ENCODE measurements around the gene SLC27A2. TPM values are rescaled to one million over a fixed set of nuclear protein-coding genes. Genes with fewer than 3 reads are reported as not detected.

The SLC27A2 gene
- total RNA-seq, 8 experiments from 2014 or later, result 0.20 to 3.6 (median 1.6) TPM; not detected in 2

GRCh38 chr15:50236433-50236832 is 54.4 kb downstream of the SLC27A2 start:
- ATAC-seq (replicated peaks in 6 of 8), result no peak
- WGBS, 10 experiments, result 58 to 100% (median 93%) methylated on average over 1 to 7 of the region's 9 CpGs; no CpG with 5 or more reads in 2 of the 10 experiments
- H3K4me3 ChIP-seq, result no peak overlapping the region
- in situ Hi-C loops (cut with MboI; ENCODE audit: low pct_unique_long_range_greater_than_20kb in 2 of 9, low sequenced_read_pairs in 9 of 9, unreplicated experiment in 9 of 9), result no loop called here
- H3K27ac ChIP-seq, result no peak overlapping the region
- no peaks in the 10 kb centered on the region for H3K4me1 ChIP-seq (replicated peaks in 1 of 2)

DNA sequence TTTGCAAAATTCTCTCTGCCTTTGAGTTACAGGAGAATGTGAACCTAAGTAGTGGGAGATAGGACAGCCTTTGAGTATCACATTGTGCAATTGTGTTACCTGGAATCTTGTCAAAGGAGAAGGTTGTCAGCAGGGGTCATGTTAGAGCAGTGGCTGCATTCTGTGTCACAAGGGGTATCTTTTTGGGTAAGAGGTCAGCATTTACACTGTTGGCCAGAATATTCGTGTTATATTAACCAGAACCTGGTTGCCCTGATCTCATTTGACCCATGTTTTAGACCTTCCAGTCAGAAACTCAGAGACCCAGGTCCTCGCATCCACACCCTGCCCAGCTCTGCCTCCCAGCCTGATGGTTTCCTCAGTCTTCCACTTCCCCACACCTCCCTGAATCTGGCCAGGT is 56.3 kb downstream of the SLC27A2 start:
- ATAC-seq (replicated peaks in 6 of 8), result no peak
- in situ Hi-C loops (cut with MboI; ENCODE audit: low pct_unique_long_range_greater_than_20kb in 2 of 9, low sequenced_read_pairs in 9 of 9, unreplicated experiment in 9 of 9), result no loop called here
- no peaks in the 10 kb centered on the region for H3K4me1 ChIP-seq (replicated peaks in 1 of 2)
- WGBS, 10 experiments, result 33 to 89% (median 68%) methylated on average over 1 to 2 of the region's 2 CpGs; no CpG with 5 or more reads in 4 of the 10 experiments
- H3K27ac ChIP-seq, result no peak overlapping the region
- no peak overlapping the region for H3K4me3 ChIP-seq

DNA sequence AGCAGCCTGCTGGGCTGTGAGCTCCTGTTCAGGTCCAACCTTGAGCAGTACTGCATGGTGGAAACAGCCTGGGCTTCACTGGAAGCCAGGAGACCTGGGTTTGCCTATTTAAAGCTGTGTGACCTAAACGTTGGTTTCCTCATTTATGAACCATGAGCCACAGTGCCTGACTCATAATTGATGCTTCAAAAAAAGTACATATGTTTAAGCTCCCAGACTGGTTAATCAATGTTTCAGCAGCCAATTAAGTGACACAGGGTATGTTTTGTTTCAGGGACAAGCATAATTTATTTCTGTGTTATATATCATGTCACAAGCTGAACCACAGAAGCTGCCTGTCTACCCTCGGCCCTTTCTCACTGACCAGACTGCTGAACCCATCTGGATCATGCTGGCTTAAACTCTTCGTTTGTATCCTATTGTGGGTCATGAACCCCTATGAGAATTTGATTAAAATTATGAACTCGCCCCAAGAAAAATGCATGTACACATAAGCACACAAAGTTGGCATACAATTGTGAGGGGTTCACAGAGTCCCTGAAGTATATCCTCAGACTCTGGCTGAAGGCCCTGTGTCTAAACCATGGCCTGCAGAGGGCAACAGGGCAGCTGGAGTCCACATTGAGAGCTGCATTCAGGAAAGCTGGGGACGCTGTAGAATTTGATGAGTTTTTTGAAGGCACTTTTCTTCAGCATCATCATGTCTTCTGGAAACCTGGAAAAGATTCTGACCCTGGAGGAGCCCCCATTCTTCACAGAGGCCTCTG is 59.9 kb downstream of the SLC27A2 start:
- in situ Hi-C loops (cut with MboI; ENCODE audit: low pct_unique_long_range_greater_than_20kb in 2 of 9, low sequenced_read_pairs in 9 of 9, unreplicated experiment in 9 of 9), result no loop called here
- H3K27ac ChIP-seq, result no peak overlapping the region
- no peaks in the 10 kb centered on the region for H3K4me1 ChIP-seq (replicated peaks in 1 of 2)
- H3K4me3 ChIP-seq, result no peak overlapping the region
- peak in 1 of 8 experiments; percentile 29 for ATAC-seq (replicated peaks in 6 of 8)
- 41 to 100% (median 67%) methylated on average over 1 to 5 of the region's 5 CpGs for WGBS, 10 experiments

- H3K4me3 ChIP-seq, result no peak overlapping the region
- no peak for ATAC-seq (replicated peaks in 6 of 8)
- in situ Hi-C loops (cut with MboI; ENCODE audit: low pct_unique_long_range_greater_than_20kb in 2 of 9, low sequenced_read_pairs in 9 of 9, unreplicated experiment in 9 of 9), result no loop called here
- H3K4me1 ChIP-seq (replicated peaks in 1 of 2), result no peaks in the 10 kb centered on the region
- no peak overlapping the region for H3K27ac ChIP-seq
- 83 to 100% (median 100%) methylated on average over 1 of the region's 1 CpG; no CpG with 5 or more reads in 7 of the 10 experiments for WGBS, 10 experiments
Measured at GRCh38 chr15:50244153-50244552, 62.2 kb downstream of the SLC27A2 start.

DNA sequence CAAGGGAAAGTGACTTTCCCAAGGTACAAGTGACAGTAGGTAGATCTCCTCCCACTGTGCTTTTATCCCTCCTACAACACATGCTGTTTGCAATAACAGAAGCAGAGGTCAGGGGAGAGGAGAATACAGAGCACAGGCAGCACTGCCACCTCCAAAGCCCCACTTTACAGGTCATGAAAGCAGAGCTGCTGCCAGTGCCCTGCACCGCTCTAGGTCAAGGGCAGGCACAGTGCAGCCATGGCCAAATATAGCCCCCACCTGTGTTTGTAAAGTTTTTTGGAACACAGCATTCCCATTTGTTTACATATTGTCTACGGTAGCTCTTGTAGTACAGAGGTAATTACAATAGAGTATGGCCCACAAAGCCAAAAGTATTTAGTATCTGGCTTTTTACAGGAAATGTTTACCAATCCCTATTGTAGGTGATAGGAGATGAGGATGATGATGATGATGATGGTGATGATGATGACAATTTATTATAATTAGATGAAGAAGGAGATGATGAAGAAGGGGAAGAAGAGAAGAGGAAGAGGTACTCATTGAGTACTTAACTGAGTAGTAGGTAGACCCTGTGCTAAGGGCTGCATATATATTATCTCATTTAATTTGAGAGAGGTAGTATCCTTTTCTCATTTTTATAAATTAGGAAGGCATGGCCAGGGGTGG is 63.1 kb downstream of the SLC27A2 start:
- Histone ChIP-seq H3K4me3 (no peak overlapping the region), H3K27ac (no peak overlapping the region), H3K4me1 (replicated peaks in 1 of 2) (no peaks in the 10 kb centered on the region)
- ATAC-seq (replicated peaks in 6 of 8), result no peak
- 80 to 100% (median 100%) methylated on average over 1 to 2 of the region's 2 CpGs; no CpG with 5 or more reads in 2 of the 10 experiments for whole genome bisulfite sequencing, 10 experiments
- in situ Hi-C loops (cut with MboI; ENCODE audit: low pct_unique_long_range_greater_than_20kb in 2 of 9, low sequenced_read_pairs in 9 of 9, unreplicated experiment in 9 of 9), result no loop called here

GRCh38 chr15:50246631-50247030 is 64.6 kb downstream of the SLC27A2 start:
- in situ Hi-C loops (cut with MboI; ENCODE audit: low pct_unique_long_range_greater_than_20kb in 2 of 9, low sequenced_read_pairs in 9 of 9, unreplicated experiment in 9 of 9), result no loop called here
- 0 to 100% (median 70%) methylated on average over 1 to 2 of the region's 2 CpGs; no CpG with 5 or more reads in 3 of the 10 experiments for WGBS, 10 experiments

DNA sequence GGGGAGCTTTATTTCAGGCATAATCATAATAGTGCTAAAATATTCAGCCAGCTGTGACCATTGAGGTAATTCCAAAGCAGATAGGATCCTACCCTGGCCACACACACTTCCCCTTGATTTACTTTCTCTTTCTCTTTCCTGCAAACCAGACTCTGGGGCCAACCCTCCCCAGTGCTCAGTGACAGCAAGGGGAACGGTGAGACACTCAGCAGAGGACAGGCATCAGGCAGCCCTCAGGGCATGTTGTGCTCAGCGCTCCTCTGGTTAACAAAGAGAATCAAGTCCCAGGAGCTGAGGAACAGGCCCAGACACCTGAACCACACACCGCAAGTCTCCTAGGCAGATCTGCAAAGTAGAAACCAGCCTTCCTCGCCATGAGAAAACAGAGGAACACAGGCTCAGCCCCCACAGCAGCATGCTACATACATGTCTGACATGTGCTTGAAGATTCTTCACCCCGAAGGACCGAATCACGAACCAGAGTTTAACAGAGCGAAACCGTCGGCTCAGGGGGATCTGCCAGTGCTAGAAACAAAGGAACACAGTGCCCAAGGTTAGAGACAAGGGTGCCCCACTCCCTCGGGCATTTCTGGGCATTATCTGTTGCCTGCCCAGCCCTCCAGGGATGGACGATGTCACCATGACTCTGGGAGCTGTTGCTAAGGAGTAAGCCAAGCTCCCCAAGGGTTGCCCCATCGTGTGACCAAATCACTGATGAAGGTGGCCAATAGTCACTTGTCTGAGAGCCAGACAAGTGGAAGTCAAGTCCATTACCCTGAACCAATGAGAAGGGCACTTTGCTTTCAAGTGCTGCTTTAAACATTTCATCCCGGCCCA is 66.0 kb downstream of the SLC27A2 start:
- ATAC-seq (replicated peaks in 6 of 8), result peak in 2 of 8 experiments; percentile 69 to 92
- WGBS, 10 experiments, result 0 to 86% (median 80%) methylated on average over 1 to 12 of the region's 14 CpGs; no CpG with 5 or more reads in 2 of the 10 experiments

More at GRCh38 chr15:50246631-50247030, 64.6 kb downstream of the SLC27A2 start:
- Histone ChIP-seq H3K27ac (no peak overlapping the region), H3K4me1 (replicated peaks in 1 of 2) (no peaks in the 10 kb centered on the region), H3K4me3 (no peak overlapping the region)
- ATAC-seq (replicated peaks in 6 of 8), result no peak

DNA sequence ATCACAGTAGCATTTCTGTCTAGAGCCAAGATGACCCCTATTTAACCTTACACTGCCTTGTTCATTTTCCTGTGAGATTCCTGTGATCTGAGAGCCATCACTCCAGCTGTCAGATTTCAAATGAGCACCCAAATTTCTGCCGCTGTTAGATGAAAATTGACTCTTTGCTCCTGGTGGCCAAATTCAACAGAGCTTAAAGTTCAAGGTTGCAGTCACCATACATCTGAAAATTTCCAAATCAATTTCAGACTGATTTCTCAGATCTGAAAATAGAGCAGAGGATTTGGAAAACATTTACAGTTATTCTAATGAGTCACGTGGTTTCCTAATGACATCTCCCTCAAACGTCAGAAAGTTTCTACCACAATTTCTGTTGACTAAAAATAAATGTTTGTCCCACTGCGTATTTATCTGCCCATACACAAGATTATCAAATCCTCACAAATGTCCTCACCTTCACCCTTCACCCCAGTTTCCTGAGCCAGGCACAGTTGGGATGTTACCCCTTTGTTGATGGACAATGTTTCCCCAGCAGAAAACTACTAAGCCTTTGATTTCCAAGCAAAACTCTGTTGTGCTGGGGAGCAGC is 67.1 kb downstream of the SLC27A2 start:
- in situ Hi-C loops (cut with MboI; ENCODE audit: low pct_unique_long_range_greater_than_20kb in 2 of 9, low sequenced_read_pairs in 9 of 9, unreplicated experiment in 9 of 9), result no loop called here
- no peaks in the 10 kb centered on the region for H3K4me1 ChIP-seq (replicated peaks in 1 of 2)

More for the DNA sequence above, 66.0 kb downstream of the SLC27A2 start:
- Histone ChIP-seq H3K27ac (no peak overlapping the region), H3K4me1 (replicated peaks in 1 of 2) (no peaks in the 10 kb centered on the region), H3K4me3 (no peak overlapping the region)
- in situ Hi-C loops (cut with MboI; ENCODE audit: low pct_unique_long_range_greater_than_20kb in 2 of 9, low sequenced_read_pairs in 9 of 9, unreplicated experiment in 9 of 9), result no loop called here

DNA sequence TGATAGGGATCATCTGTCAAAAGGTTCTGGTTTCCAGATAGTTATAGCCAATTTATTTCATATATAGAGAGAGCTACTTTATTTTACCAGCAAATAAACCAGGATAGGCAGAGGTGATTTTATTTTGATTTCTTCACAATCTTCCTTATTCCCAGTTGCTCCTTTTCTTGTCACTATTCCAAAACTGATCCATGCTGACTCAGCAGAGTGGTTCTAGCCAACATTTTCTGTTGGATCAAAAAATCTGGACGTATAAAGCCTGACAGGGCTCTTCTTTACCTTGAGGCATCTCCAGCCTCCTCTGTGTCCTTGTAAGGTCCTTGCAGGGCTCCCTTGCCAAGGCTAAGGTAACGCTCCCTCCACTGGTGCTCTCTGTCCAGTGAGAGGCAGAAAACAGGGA is 67.7 kb downstream of the SLC27A2 start:
- no peak for ATAC-seq (replicated peaks in 6 of 8)
- Histone ChIP-seq H3K4me3 (no peak overlapping the region), H3K27ac (no peak overlapping the region), H3K4me1 (replicated peaks in 1 of 2) (no peaks in the 10 kb centered on the region)
- 0 to 75% (median 56%) methylated on average over 1 to 2 of the region's 2 CpGs; no CpG with 5 or more reads in 3 of the 10 experiments for WGBS, 10 experiments
- in situ Hi-C loops (cut with MboI; ENCODE audit: low pct_unique_long_range_greater_than_20kb in 2 of 9, low sequenced_read_pairs in 9 of 9, unreplicated experiment in 9 of 9), result no loop called here

More for the DNA sequence above, 67.1 kb downstream of the SLC27A2 start:
- 8 to 89% (median 73%) methylated on average over 1 to 4 of the region's 4 CpGs; no CpG with 5 or more reads in 2 of the 10 experiments for WGBS, 10 experiments
- H3K27ac ChIP-seq, result no peak overlapping the region
- no peak overlapping the region for H3K4me3 ChIP-seq
- ATAC-seq (replicated peaks in 6 of 8), result no peak

DNA sequence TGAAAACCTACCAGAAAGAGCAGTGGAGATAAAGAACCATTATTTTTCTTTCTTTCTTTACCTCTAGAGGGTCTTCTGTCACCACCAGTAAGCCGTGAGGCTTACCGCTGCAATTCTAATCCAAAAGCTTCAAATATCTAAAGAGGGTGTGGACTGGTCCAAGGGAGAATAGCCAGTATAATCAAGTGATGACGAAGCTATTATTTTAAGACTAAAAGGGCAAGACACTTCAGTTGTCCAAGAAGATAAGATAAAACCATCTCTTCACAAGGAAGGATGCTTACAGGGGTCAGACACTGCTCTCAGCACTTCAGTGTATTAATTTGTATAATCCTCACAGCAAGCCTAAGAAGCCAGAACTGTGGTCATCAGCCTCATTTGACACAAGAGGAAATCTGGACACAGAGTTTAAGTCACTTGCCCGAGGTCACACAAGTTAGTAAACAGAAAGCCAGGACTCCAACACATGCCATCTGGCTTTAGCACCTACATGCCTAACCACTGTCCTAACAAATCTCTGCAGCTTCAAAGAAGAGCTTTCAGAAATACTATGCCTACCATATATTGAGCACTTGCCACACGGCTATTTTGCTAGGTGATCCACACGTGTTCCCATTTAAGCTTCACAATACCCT is 68.9 kb downstream of the SLC27A2 start:
- in situ Hi-C loops (cut with MboI; ENCODE audit: low pct_unique_long_range_greater_than_20kb in 2 of 9, low sequenced_read_pairs in 9 of 9, unreplicated experiment in 9 of 9), result no loop called here
- H3K4me3 ChIP-seq, result no peak overlapping the region
- H3K27ac ChIP-seq, result no peak overlapping the region
- WGBS, 10 experiments, result 13 to 95% (median 68%) methylated on average over 1 to 6 of the region's 6 CpGs; no CpG with 5 or more reads in 3 of the 10 experiments
- ATAC-seq (replicated peaks in 6 of 8), result peak in 2 of 8 experiments; percentile 13 to 35
- H3K4me1 ChIP-seq (replicated peaks in 1 of 2), result no peaks in the 10 kb centered on the region

GRCh38 chr15:50251638-50252182 is 69.7 kb downstream of the SLC27A2 start:
- in situ Hi-C loops (cut with MboI; ENCODE audit: low pct_unique_long_range_greater_than_20kb in 2 of 9, low sequenced_read_pairs in 9 of 9, unreplicated experiment in 9 of 9), result no loop called here
- ATAC-seq (replicated peaks in 6 of 8), result no peak
- WGBS, 10 experiments, result 20 to 100% (median 86%) methylated on average over 2 to 11 of the region's 11 CpGs

DNA sequence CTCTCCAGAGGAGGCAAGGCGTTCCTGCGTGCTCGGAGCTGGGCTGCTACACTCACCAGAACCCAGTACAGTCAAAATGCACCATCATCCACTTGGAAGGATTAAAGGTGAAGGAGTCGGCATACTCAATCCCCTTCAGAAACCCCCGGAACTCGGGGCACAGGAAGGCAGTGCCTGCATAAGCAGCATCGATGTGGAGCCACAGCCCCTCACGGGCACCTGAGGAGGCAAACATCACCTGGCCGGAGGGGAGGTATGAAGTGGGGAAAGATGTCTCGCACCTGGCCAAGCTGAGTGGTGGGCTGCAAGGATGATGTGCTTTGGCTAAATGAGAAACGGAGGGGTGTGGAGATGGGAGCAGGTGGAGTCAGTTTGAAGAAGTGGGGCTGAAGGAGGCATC is 70.6 kb downstream of the SLC27A2 start:
- ATAC-seq (replicated peaks in 6 of 8), result no peak
- H3K4me3 ChIP-seq, result no peak overlapping the region
- WGBS, 10 experiments, result 40 to 100% (median 87%) methylated on average over 1 to 9 of the region's 11 CpGs; no CpG with 5 or more reads in 2 of the 10 experiments
- H3K27ac ChIP-seq, result no peak overlapping the region
- H3K4me1 ChIP-seq (replicated peaks in 1 of 2), result no peaks in the 10 kb centered on the region
- in situ Hi-C loops (cut with MboI; ENCODE audit: low pct_unique_long_range_greater_than_20kb in 2 of 9, low sequenced_read_pairs in 9 of 9, unreplicated experiment in 9 of 9), result no loop called here

More at GRCh38 chr15:50251638-50252182, 69.7 kb downstream of the SLC27A2 start:
- Histone ChIP-seq H3K4me3 (no peak overlapping the region), H3K27ac (no peak overlapping the region), H3K4me1 (replicated peaks in 1 of 2) (no peaks in the 10 kb centered on the region)
